Stimulated activated CD4-positive, alpha-beta T cell treated with anti-CD3 and anti-CD28 coated beads, Interleukin-2, amount 100 ng/mL, for 48 hours (primary cell): ENCODE results near the gene RTN4RL2.
"Not testable (repeated sequence)": the region's sequence is repeated elsewhere in the genome, so short reads cannot be mapped to it uniquely, and the experiment has no call there.

ENCODE experiments used
- DNase-seq, 2 donors: peaks; one replicate each; pipeline ENCODE4 v3.0.0-alpha.2; 2020

Gene RTN4RL2

GRCh38 chr11:57434640-57435546 is 25.4 kb upstream of the RTN4RL2 start:
- no peak for DNase-seq

GRCh38 chr11:57436031-57436430 is 24.3 kb upstream of the RTN4RL2 start:
- no peak for DNase-seq

GRCh38 chr11:57438345-57439285 is 21.7 kb upstream of the RTN4RL2 start:
- no peak for DNase-seq

- DNase-seq: no peak
Observed at GRCh38 chr11:57439786-57440185, 20.5 kb upstream of the RTN4RL2 start.

GRCh38 chr11:57440744-57441414 is 19.4 kb upstream of the RTN4RL2 start:
- no peak for DNase-seq

- DNase-seq: no peak
Observed at GRCh38 chr11:57444362-57445121, 15.8 kb upstream of the RTN4RL2 start.

- DNase-seq: not testable (repeated sequence)
Observed at GRCh38 chr11:57445122-57445394, 15.3 kb upstream of the RTN4RL2 start.

GRCh38 chr11:57446055-57446454 is 14.3 kb upstream of the RTN4RL2 start:
- DNase-seq: no peak

- DNase-seq: no peak
Observed at GRCh38 chr11:57453543-57454177, 6.7 kb upstream of the RTN4RL2 start.

- peak; percentile 74 to 79 for DNase-seq
Observed at GRCh38 chr11:57456960-57457642, 3.2 kb upstream of the RTN4RL2 start.

- DNase-seq: no peak
Observed at GRCh38 chr11:57457643-57458023, 2.7 kb upstream of the RTN4RL2 start.

GRCh38 chr11:57458060-57458409 is 2.3 kb upstream of the RTN4RL2 start:
- no peak for DNase-seq

- peak; percentile 45 to 49 for DNase-seq
Observed at GRCh38 chr11:57458410-57459163, 1.7 kb upstream of the RTN4RL2 start.

GRCh38 chr11:57459164-57460021 is 935 bp upstream of the RTN4RL2 start:
- no peak for DNase-seq

- no peak for DNase-seq
Observed at GRCh38 chr11:57460758-57461749, 726 bp downstream of the RTN4RL2 start.

- no peak for DNase-seq
Observed at GRCh38 chr11:57461841-57462489, 1.6 kb downstream of the RTN4RL2 start.

- DNase-seq: no peak
Observed at GRCh38 chr11:57462597-57462996, 2.3 kb downstream of the RTN4RL2 start.
